HG03108 (cell line): ENCODE measurements around the gene COG1.
A peak's percentile ranks its signal among the peaks of the same experiment; 100 is the strongest.

ENCODE experiments used
- ATAC-seq: cut with Tn5 transposase; IDR thresholded peaks from one replicate; pipeline ENCODE4 v1.9.1; 2021; ENCODE audit warnings: moderate library complexity; ENCODE audit not compliant: unreplicated experiment

The COG1 gene

GRCh38 chr17:73226556-73227172 is 33.8 kb downstream of the COG1 start:
- ATAC-seq: no peak

GRCh38 chr17:73227379-73227778 is 34.5 kb downstream of the COG1 start:
- ATAC-seq: no peak

- ATAC-seq: no peak
Measured at GRCh38 chr17:73227944-73228343, 35.1 kb downstream of the COG1 start.

- ATAC-seq: no peak
Measured at GRCh38 chr17:73228748-73229236, 35.9 kb downstream of the COG1 start.

GRCh38 chr17:73230088-73230487 is 37.2 kb downstream of the COG1 start:
- no peak for ATAC-seq

GRCh38 chr17:73231395-73231794 is 38.5 kb downstream of the COG1 start:
- ATAC-seq: no peak

GRCh38 chr17:73231841-73232586 is 39.2 kb downstream of the COG1 start:
- ATAC-seq: peak; percentile 75

GRCh38 chr17:73232587-73233373 is 39.9 kb downstream of the COG1 start:
- ATAC-seq: peak; percentile 5

- no peak for ATAC-seq
Measured at GRCh38 chr17:73234736-73235135, 41.9 kb downstream of the COG1 start.

- ATAC-seq: no peak
Measured at GRCh38 chr17:73237714-73238113, 44.9 kb downstream of the COG1 start.

GRCh38 chr17:73240561-73240960 is 47.7 kb downstream of the COG1 start:
- ATAC-seq: no peak

- ATAC-seq: no peak
Measured at GRCh38 chr17:73247726-73248125, 54.9 kb downstream of the COG1 start.

- no peak for ATAC-seq
Measured at GRCh38 chr17:73248532-73248931, 55.7 kb downstream of the COG1 start.

GRCh38 chr17:73249700-73250099 is 56.8 kb downstream of the COG1 start:
- no peak for ATAC-seq

GRCh38 chr17:73250851-73251640 is 58.2 kb downstream of the COG1 start:
- no peak for ATAC-seq

GRCh38 chr17:73251871-73252270 is 59.0 kb downstream of the COG1 start:
- ATAC-seq: no peak

- ATAC-seq: no peak
Measured at GRCh38 chr17:73255671-73256181, 62.9 kb downstream of the COG1 start.

- ATAC-seq: no peak
Measured at GRCh38 chr17:73256220-73256619, 63.4 kb downstream of the COG1 start.

- ATAC-seq: no peak
Measured at GRCh38 chr17:73257516-73257915, 64.7 kb downstream of the COG1 start.
